HFFc6 (cell line): ENCODE results near the gene LPCAT2. TPM values are rescaled to one million over a fixed set of nuclear protein-coding genes. Genes with fewer than 3 reads are reported as not detected.

Experiments
- DNase-seq: peaks from one replicate; pipeline ENCODE4 v3.0.0-alpha.2; 2018
- H3K27ac Mint-ChIP-seq: 2 replicates; pipeline ENCODE4 v1.8.0; 2020; ENCODE audit warnings: mild to moderate bottlenecking, mixed read lengths
- H3K27me3 Mint-ChIP-seq: 2 replicates; pipeline ENCODE4 v1.8.0; 2021; ENCODE audit warnings: mild to moderate bottlenecking, moderate library complexity, mixed read lengths; ENCODE audit not compliant: insufficient read depth
- H3K36me3 Mint-ChIP-seq: 2 replicates; pipeline ENCODE4 v1.8.0; 2021; ENCODE audit warnings: low read depth, mixed read lengths
- H3K4me1 Mint-ChIP-seq: 2 replicates; pipeline ENCODE4 v1.8.0; 2020; ENCODE audit warnings: low read depth, mixed read lengths
- H3K4me3 Mint-ChIP-seq: 2 replicates; pipeline ENCODE4 v1.8.0; 2020; ENCODE audit warnings: mild to moderate bottlenecking, moderate library complexity, mixed read lengths
- H3K9me3 Mint-ChIP-seq: 2 replicates; pipeline ENCODE4 v1.8.0; 2020; ENCODE audit warnings: mild to moderate bottlenecking, mixed read lengths
- CTCF ChIP-seq: fragments of 200-600 bp; sonication (generic); IDR thresholded peaks from 2 replicates; pipeline ENCODE4 v1.5.0; 2021; ENCODE audit warnings: antibody characterized with exemption, mild to moderate bottlenecking
- total RNA-seq, 6 experiments: library from RNA; stranded (reverse); fragmentation: NEBNext Ultra II Directional; extraction: Animal tissue kit (Norgen Biotek cat#: 25700); gene quantifications; 2 replicates in 1 of 6; 3 replicates in 5 of 6; pipeline ENCODE4 v1.2.3, GENCODE V29; 2021

LPCAT2 gene
- total RNA-seq, 6 experiments from 2014 or later: 22.3 to 36.1 (median 27.5) TPM

- no peaks in the 10 kb centered on the region for H3K4me1 Mint-ChIP-seq
- peaks cover 6% of the 10 kb centered on the region; the same call in 1 of the 2 replicates for H3K27me3 Mint-ChIP-seq
- H3K9me3 Mint-ChIP-seq: no peaks in the 10 kb centered on the region
- no peak overlapping the region for H3K27ac Mint-ChIP-seq
- no peak for TF ChIP-seq CTCF
- no peaks in the 10 kb centered on the region for H3K36me3 Mint-ChIP-seq
- H3K4me3 Mint-ChIP-seq: no peak overlapping the region
- DNase-seq: no peak
Observed at GRCh38 chr16:55630774-55631173, 121.9 kb downstream of the LPCAT2 start.

GRCh38 chr16:55632259-55632658 lies 123.4 kb downstream of the LPCAT2 start:
- no peak overlapping the region for H3K27ac Mint-ChIP-seq
- no peaks in the 10 kb centered on the region for H3K9me3 Mint-ChIP-seq
- TF ChIP-seq CTCF: no peak

GRCh38 chr16:55634193-55634592 lies 125.3 kb downstream of the LPCAT2 start:
- H3K4me1 Mint-ChIP-seq: no peaks in the 10 kb centered on the region
- H3K27me3 Mint-ChIP-seq: peaks cover 18% of the 10 kb centered on the region
- H3K9me3 Mint-ChIP-seq: no peaks in the 10 kb centered on the region
- TF ChIP-seq CTCF: no peak
- no peak for DNase-seq
- H3K36me3 Mint-ChIP-seq: no peaks in the 10 kb centered on the region
- H3K27ac Mint-ChIP-seq: no peak overlapping the region
- no peak overlapping the region for H3K4me3 Mint-ChIP-seq

More at GRCh38 chr16:55632259-55632658, 123.4 kb downstream of the LPCAT2 start:
- no peaks in the 10 kb centered on the region for H3K4me1 Mint-ChIP-seq
- DNase-seq: no peak
- no peak overlapping the region for H3K4me3 Mint-ChIP-seq
- peaks cover 7% of the 10 kb centered on the region for H3K27me3 Mint-ChIP-seq
- no peaks in the 10 kb centered on the region for H3K36me3 Mint-ChIP-seq

Other genes with a start within 250 kb of the LPCAT2 start
- not detected for gene IRX6, start 184.9 kb upstream of the LPCAT2 start, total RNA-seq
- gene MMP2, start 29.9 kb upstream of the LPCAT2 start, total RNA-seq: 100 to 1,000 TPM; 446 to 563 (median 511) TPM
- gene CAPNS2, start 57.6 kb downstream of the LPCAT2 start, total RNA-seq: under 1 TPM in 3 of 6 experiments, not detected in 3; 0.19 to 0.38 (median 0.25) TPM
- gene SLC6A2, start 146.9 kb downstream of the LPCAT2 start, total RNA-seq: not detected